WI38 (cell line): Measurements from ENCODE around the gene ACVR1.

ENCODE experiments used
- H3K4me3 ChIP-seq: 2 replicates; pipeline ENCODE4 v1.5.1; 2011; ENCODE audit warnings: low read depth, mild to moderate bottlenecking, control low read depth, low read length
- TF ChIP-seq, protein P1 (sequence below): IDR thresholded peaks from 2 replicates; pipeline ENCODE4 v1.5.1; 2012; ENCODE audit warnings: low read depth, mild to moderate bottlenecking, control low read depth, low read length

ACVR1 gene

DNA sequence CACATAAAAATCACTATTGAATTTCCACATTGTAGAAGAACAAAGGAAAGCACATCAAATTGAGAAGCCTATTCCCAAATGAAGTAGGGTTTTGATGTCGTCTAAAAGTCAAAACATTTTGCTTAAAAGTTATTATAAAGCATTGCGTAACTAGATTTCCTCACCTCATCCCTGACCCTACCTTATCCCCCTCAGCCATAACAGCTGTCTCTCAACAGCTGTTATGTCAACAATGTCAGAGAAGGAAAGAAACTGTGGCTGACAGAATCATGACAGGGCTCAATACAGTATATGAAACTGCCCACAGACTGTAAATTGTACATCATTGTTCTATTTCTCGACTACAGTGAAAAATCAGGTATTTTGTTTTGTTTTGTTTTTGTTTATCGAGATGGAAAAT lies 184.4 kb downstream of the ACVR1 start:
- TF ChIP-seq, protein P1, sequence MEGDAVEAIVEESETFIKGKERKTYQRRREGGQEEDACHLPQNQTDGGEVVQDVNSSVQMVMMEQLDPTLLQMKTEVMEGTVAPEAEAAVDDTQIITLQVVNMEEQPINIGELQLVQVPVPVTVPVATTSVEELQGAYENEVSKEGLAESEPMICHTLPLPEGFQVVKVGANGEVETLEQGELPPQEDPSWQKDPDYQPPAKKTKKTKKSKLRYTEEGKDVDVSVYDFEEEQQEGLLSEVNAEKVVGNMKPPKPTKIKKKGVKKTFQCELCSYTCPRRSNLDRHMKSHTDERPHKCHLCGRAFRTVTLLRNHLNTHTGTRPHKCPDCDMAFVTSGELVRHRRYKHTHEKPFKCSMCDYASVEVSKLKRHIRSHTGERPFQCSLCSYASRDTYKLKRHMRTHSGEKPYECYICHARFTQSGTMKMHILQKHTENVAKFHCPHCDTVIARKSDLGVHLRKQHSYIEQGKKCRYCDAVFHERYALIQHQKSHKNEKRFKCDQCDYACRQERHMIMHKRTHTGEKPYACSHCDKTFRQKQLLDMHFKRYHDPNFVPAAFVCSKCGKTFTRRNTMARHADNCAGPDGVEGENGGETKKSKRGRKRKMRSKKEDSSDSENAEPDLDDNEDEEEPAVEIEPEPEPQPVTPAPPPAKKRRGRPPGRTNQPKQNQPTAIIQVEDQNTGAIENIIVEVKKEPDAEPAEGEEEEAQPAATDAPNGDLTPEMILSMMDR = no peak
- no peak overlapping the region for H3K4me3 ChIP-seq

DNA sequence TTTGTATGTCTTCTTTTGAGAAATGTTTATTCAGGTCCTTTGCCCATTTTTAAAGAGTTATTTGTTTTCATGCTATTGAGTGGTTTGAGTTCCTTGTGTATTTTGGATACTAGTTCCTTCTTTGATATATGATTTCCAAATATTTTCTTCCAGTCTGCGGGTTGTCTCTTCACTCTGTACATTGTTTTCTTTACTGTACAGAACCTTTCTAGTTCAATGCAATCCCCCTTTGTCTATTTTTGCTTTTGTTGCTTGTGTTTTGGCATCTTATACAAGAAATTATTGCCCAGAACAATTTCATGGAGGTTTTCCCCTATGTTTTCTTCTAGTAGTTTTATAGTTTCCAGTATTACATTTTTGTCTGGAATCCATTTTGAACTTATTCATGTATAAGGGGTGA lies 185.0 kb downstream of the ACVR1 start:
- H3K4me3 ChIP-seq = no peak overlapping the region
- TF ChIP-seq, protein P1 = no peak
